GM18520 (cell line): ENCODE data around the gene SPATA13.
"Not testable (repeated sequence)": the region's sequence is repeated elsewhere in the genome, so short reads cannot be mapped to it uniquely, and the experiment has no call there.

Source experiments
- ATAC-seq: cut with Tn5 transposase; IDR thresholded peaks from one replicate; pipeline ENCODE4 v1.9.1; 2021; ENCODE audit not compliant: unreplicated experiment

Gene SPATA13

DNA sequence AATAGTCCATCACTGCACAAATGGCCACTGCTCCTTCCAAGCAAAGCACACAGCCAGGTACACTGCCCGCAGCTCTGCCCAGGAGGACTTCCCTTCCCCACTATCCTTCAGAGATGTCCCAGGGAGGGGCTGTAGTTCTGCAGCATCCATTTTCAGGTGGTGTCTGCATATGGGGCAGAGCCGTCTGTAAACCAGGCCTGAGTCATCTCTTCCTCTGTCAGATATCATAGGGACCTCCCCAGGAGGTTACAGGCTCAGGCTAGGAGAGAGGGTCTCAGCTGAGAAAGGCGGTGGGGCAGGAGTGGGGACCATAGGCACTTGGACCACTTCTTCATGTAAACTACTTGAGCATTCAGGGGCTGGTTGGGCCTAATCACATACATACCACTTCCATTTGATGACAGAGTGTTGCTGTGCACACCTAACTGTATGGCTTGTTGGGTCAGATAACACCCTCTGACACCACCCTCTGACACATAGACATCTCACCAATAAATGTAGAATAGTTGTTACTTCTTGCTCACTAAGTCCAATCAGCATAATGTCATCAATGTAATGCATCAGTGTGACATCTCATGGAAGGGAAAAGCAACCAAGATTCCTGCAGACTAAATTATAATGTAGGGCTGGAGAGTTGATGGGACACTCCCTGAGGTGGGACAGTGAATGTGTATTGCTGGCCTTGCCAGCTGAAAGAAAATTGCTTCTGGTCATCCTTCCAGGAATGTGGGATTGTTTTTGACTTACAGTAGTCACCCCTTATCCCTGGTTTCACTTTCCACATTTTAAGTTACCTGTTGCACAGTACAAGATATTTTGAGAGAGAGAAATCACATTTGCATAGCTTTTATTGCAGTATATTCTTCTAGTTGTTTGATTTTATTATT, 189.5 kb downstream of the SPATA13 start:
- not testable (repeated sequence) for ATAC-seq

DNA sequence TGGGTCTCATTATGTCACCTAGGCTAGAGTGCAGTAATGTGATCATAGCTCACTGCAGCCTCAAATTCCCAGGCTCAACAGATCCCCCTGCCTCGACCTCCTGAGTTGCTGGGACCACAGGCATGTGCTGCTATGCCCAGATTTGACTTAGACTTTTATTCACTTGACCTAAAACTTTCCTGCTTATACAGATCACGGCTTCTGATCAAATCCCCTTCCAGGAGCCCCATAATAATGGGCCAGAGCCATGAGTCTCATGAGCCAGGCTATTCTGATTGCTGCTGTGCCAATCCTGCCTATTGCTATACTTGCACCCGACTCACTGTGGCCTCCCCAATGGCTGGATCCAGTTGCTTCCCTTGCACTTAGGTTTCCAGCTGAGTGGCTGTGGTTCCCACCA, 190.9 kb downstream of the SPATA13 start:
- no peak for ATAC-seq

DNA sequence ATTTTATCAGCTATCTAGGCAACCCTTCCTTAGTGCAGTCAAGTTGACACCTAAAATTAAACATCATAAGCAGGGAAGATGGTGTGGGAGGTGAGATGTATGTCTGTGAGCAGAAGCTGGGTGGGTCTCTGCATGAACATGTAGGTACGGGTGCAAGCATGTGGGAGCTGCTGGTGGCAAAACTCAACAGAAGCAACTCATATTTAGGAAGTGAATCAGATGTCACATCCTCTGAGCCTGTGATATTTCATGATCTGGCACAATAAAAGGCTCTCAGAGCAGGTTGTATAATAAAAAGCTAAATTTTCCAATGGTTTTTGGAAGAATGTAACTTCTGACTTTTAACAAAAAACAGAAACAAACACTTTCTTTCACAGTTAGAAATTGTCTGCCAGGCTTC, 193.2 kb downstream of the SPATA13 start:
- no peak for ATAC-seq

DNA sequence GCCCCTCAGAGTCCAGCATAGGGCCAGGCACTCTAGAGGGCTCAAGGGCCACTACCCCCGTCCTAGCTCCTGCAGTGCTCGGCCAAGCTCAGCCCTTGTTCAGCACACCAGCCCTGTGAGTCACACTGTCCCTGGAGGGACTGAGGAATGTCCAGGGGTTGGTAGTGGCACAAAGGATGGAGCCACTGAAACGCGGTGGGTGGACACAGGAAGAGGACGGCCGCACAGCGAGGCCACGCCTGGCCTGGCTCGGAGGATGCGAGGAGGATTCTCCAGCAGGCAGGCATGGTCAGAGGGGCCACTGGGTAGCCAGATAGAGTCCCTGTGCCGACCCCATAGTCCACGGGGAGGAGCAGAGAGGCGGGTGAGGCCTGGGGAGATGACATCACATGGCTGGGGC, 194.6 kb downstream of the SPATA13 start:
- ATAC-seq, result no peak

DNA sequence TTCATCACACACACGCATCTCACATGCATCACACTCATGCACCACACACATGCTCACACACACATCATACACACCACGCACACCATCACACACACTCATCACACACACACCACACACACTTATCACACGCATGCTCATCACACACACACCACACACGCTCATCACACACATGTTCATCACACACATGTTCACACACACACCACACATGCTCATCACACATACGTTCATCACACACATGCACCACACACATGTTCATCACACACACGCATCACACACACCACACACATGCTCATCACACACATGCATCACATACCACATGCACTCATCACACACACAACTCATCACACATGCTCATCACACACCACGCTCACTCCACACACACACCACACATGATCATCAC, 195.8 kb downstream of the SPATA13 start:
- ATAC-seq, result no peak
